GM12878 (cell line): ENCODE data around the gene BSCL2. TPM values are rescaled to one million over a fixed set of nuclear protein-coding genes. Genes with fewer than 3 reads are reported as not detected.

ENCODE experiments used
- ATAC-seq: fragments of 200-7000 bp; cut with Tn5 transposase; 3 replicates; pipeline ENCODE4 v1.9.1; 2020; ENCODE audit warnings: mild to moderate bottlenecking, moderate library complexity
- BruUV-seq: library from RNA; stranded (reverse); fragments of 400-500 nt; replicated peaks from 2 replicates; lab custom pipeline; 2021; lab: Mats Ljungman, UMichigan
- CTCF ChIA-PET: fragments of 300-600 bp; sonication (Branson Sonifier 250); formaldehyde crosslinking; extraction: SDS; loops from one replicate; lab custom pipeline; 2021; ENCODE audit warnings: inconsistent platforms; lab: Yijun Ruan, JAX
- POLR2A ChIA-PET: fragments of 350-600 bp; formaldehyde crosslinking; extraction: SDS; loops from one replicate; lab custom pipeline; 2021; ENCODE audit warnings: inconsistent platforms; lab: Charles Lee
- RAD21 ChIA-PET: fragments of 300-600 bp; sonication (Branson Sonifier 250); formaldehyde crosslinking; loops from one replicate; lab custom pipeline; 2023; ENCODE audit warnings: antibody characterized with exemption; ENCODE audit not compliant: unreplicated experiment; lab: Charles Lee
- SMC1A ChIA-PET: fragments of 300-600 bp; sonication (Branson Sonifier 250); formaldehyde crosslinking; loops from one replicate; lab custom pipeline; 2023; ENCODE audit not compliant: unreplicated experiment, uncharacterized antibody; lab: Charles Lee
- DNase-seq: peaks from one replicate; pipeline ENCODE4 v3.0.0-alpha.2; 2011; ENCODE audit warnings: low read depth, low spot score
- FAIRE-seq: peaks from 3 replicates; lab custom pipeline; 2011; peaks lifted over from hg19 to GRCh38; lab: Jason Lieb, UNC
- H2AFZ ChIP-seq: 2 replicates; pipeline ENCODE4 v1.6.0; 2011; ENCODE audit warnings: low read depth, low read length, control low read depth; ENCODE audit not compliant: control insufficient read depth
- H3K27ac ChIP-seq: 2 replicates; pipeline ENCODE4 v1.5.1; 2011; ENCODE audit warnings: control low read depth; ENCODE audit not compliant: control insufficient read depth, insufficient read depth
- H3K27me3 ChIP-seq, 2 experiments: replicated peaks in 1 of 2; 2 replicates each; pipeline versions ENCODE4 v1.6.0 to v1.6.1; 2011; ENCODE audit warnings: low read length in 1 of 2; ENCODE audit not compliant: control insufficient read depth in 2 of 2, insufficient read depth in 2 of 2
- H3K36me3 ChIP-seq, 2 experiments: 2 replicates each; pipeline ENCODE4 v1.5.1; 2011; ENCODE audit warnings: low read length in 1 of 2; ENCODE audit not compliant: control insufficient read depth in 2 of 2, insufficient read depth in 2 of 2
- H3K4me1 ChIP-seq: 2 replicates; pipeline ENCODE4 v1.6.1; 2011; ENCODE audit warnings: mild to moderate bottlenecking, low read length, moderate library complexity, mixed read lengths; ENCODE audit not compliant: control insufficient read depth, insufficient read depth
- H3K4me2 ChIP-seq: 2 replicates; pipeline ENCODE4 v1.6.0; 2011; ENCODE audit warnings: control low read depth; ENCODE audit not compliant: control insufficient read depth, insufficient read depth
- H3K4me3 ChIP-seq: fragments of 200-600 bp; sonication (generic); 2 replicates; pipeline ENCODE4 v1.5.1; 2016
- H3K79me2 ChIP-seq: 2 replicates; pipeline ENCODE4 v1.6.0; 2011; ENCODE audit warnings: low read length; ENCODE audit not compliant: control insufficient read depth, insufficient read depth
- H3K9ac ChIP-seq: 2 replicates; pipeline ENCODE4 v1.8.0; 2011; ENCODE audit warnings: low read length, control low read depth, mixed read lengths; ENCODE audit not compliant: control insufficient read depth, insufficient read depth
- H3K9me3 ChIP-seq: replicated peaks from 3 replicates; pipeline ENCODE4 v1.5.1; 2011; ENCODE audit warnings: mild to moderate bottlenecking, low read length; ENCODE audit not compliant: control insufficient read depth, insufficient read depth
- H4K20me1 ChIP-seq: 2 replicates; pipeline ENCODE4 v1.6.0; 2011; ENCODE audit not compliant: control insufficient read depth, insufficient read depth
- BACH1 ChIP-seq: fragments of 450-650 bp; IDR thresholded peaks from 2 replicates; pipeline ENCODE4 v1.6.1; 2017; ENCODE audit warnings: mild to moderate bottlenecking, borderline replicate concordance
- BCL11A ChIP-seq: IDR thresholded peaks from 2 replicates; pipeline ENCODE4 v1.6.1; 2011; ENCODE audit warnings: low read depth, low read length
- CBX5 ChIP-seq: sonication (generic); IDR thresholded peaks from 2 replicates; pipeline ENCODE4 v1.6.1; 2016; ENCODE audit warnings: low read depth, moderate library complexity, mild to moderate bottlenecking, inconsistent platforms
- CEBPB ChIP-seq, 2 experiments: fragments of 150-350 bp in 1 of 2; IDR thresholded peaks; 2 replicates each; pipeline ENCODE4 v1.6.1; 2012 to 2014; ENCODE audit warnings: low read depth in 2 of 2, low read length in 2 of 2, borderline replicate concordance in 1 of 2, inconsistent platforms in 1 of 2
- EGR1 ChIP-seq, 2 experiments: IDR thresholded peaks; 1 replicate in 1 of 2; 2 replicates in 1 of 2; pipeline ENCODE4 v1.6.1; 2011 to 2012; ENCODE audit warnings: low read depth in 2 of 2, low read length in 2 of 2, borderline replicate concordance in 1 of 2, mild to moderate bottlenecking in 1 of 2, moderate library complexity in 1 of 2
- HDGF ChIP-seq: fragments of 450-650 bp; IDR thresholded peaks from 2 replicates; pipeline ENCODE4 v1.6.1; 2016; ENCODE audit warnings: antibody characterized with exemption
- RAD21 ChIP-seq: IDR thresholded peaks from 2 replicates; pipeline ENCODE4 v1.6.1; 2011; ENCODE audit warnings: mild to moderate bottlenecking, low read depth, low read length, moderate library complexity; ENCODE audit not compliant: insufficient read depth
- RB1 ChIP-seq: fragments of 450-650 bp; formaldehyde crosslinking; IDR thresholded peaks from 2 replicates; pipeline ENCODE4 v1.6.1; 2017; ENCODE audit warnings: mild to moderate bottlenecking, borderline replicate concordance
- SMC3 ChIP-seq: IDR thresholded peaks from 2 replicates; pipeline ENCODE4 v1.6.1; 2011; ENCODE audit warnings: low read length, improper control_type of control experiment, borderline replicate concordance
- YY1 ChIP-seq: IDR thresholded peaks from 2 replicates; pipeline ENCODE4 v1.6.1; 2011; ENCODE audit warnings: low read depth, mild to moderate bottlenecking, low read length
- WGBS: methylation state at CpG from one replicate; pipeline ENCODE4 v1.1.6; 2016; ENCODE audit warnings: low lambda C conversion rate; ENCODE audit not compliant: insufficient replicate concordance, insufficient coverage; ENCODE audit errors: missing lambda C conversion rate; 5-methylcytosine and 5-hydroxymethylcytosine counted together
- in situ Hi-C: fragments of 300-500 bp; cut with MboI; formaldehyde crosslinking; loops from 9 replicates; pipeline ENCODE4 v1.14.3; 2018; ENCODE audit warnings: mixed read lengths
- intact Hi-C: fragments of 100-400 bp; cut with micrococcal nuclease; formaldehyde crosslinking; loops from one replicate; pipeline ENCODE4 v1.14.2; 2022; ENCODE audit not compliant: unreplicated experiment
- polyA plus RNA-seq, 11 experiments: library from polyadenylated mRNA; depleted of rRNA in 4 of 11; unstranded in 6 of 11; stranded (reverse) in 5 of 11; fragments of >200 nt; fragmentation: Nextera tagmentation in 4 of 11; fragmentation: Illumina TruSeq in 1 of 11; extraction: Ambion mirVana in 4 of 11; extraction: Trizol in 1 of 11; gene quantifications; 1 replicate in 1 of 11; 2 replicates in 10 of 11; pipeline versions ENCODE4 v1.2.1 to v1.2.3, GENCODE V29; 2011 to 2016; ENCODE audit warnings: inconsistent platforms in 2 of 11, missing spikeins in 2 of 11, low read depth in 1 of 11
- total RNA-seq, 4 experiments: library from RNA; depleted of rRNA in 3 of 4; stranded (reverse); fragments of >200 nt in 3 of 4; fragmentation: Illumina TruSeq in 1 of 4; extraction: Trizol in 1 of 4; gene quantifications; 2 replicates each; pipeline versions ENCODE4 v1.2.1 to v1.2.3, GENCODE V29; 2013 to 2021
- TF ChIP-seq, protein P1 (sequence below), 3 experiments: IDR thresholded peaks in 2 of 3; conservative IDR thresholded peaks in 1 of 3; 2 replicates each; pipeline ENCODE4 v1.5.1; 2011; ENCODE audit warnings: low read depth in 3 of 3, low read length in 3 of 3, mild to moderate bottlenecking in 3 of 3, control low read depth in 2 of 3, moderate library complexity in 2 of 3, inconsistent platforms in 1 of 3, mixed read lengths in 1 of 3; ENCODE audit not compliant: control insufficient read depth in 2 of 3, insufficient read depth in 1 of 3; ENCODE audit errors: extremely low read depth in 1 of 3
- TF ChIP-seq, protein P2 (sequence below): fragments of 450-650 bp; IDR thresholded peaks from 2 replicates; pipeline ENCODE4 v1.6.1; 2018; ENCODE audit warnings: mild to moderate bottlenecking, low read depth, moderate library complexity; ENCODE audit not compliant: partially characterized antibody

Gene BSCL2
- total and polyA plus RNA-seq, 10 of the 15 experiments (the other 5 are each of a cell fraction or from before 2014, with no cell fraction given), result 12.3 to 57.9 (median 21.8) TPM

DNA sequence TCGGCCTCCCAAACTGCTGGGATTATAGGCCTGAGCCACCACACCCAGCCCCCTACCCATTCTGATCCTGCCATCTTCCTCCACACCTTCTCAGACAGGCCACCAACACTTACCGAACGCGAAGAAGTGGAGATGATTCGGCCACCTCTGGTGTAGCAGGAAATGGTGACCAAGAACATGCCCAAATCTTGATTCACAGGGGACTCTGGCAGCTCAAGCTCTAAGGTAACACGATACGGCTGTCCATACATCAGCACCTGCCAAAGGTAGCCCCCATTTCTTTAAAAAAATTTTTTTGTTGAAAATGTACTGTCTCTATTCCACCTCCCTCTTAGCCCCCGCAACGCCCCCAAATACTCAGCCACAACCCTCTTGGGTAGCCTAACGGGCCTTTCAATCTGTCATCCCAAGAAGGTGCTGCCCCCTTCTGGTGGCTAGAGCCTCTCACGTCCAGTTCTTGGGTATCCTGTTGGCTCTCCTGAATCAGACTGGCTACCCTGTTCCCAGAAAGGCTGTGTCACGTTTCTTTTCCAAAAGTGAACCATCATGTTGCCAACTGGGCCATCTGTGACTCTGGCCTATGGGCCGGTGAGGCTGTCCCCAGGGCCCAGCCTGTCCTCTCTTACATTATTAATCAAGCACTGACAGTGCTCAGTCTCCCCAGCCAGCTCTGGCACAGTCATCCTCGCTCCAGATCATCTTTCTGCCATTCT lies 12.6 kb downstream of the BSCL2 start:
- ATAC-seq, result peak; percentile 99
- intact Hi-C loops (loop anchor here (1.0 to 2.0 kb wide), 2 partner anchors 270 to 300 kb away; no protein-coding TSS in a partner anchor), in situ Hi-C loops (loop anchor here (5.0 to 10.0 kb wide), 2 partner anchors 270 to 297 kb away; no protein-coding TSS in a partner anchor)
- WGBS, result 15% methylated on average over 14 of the region's 14 CpGs
- TF ChIP-seq, protein P1, sequence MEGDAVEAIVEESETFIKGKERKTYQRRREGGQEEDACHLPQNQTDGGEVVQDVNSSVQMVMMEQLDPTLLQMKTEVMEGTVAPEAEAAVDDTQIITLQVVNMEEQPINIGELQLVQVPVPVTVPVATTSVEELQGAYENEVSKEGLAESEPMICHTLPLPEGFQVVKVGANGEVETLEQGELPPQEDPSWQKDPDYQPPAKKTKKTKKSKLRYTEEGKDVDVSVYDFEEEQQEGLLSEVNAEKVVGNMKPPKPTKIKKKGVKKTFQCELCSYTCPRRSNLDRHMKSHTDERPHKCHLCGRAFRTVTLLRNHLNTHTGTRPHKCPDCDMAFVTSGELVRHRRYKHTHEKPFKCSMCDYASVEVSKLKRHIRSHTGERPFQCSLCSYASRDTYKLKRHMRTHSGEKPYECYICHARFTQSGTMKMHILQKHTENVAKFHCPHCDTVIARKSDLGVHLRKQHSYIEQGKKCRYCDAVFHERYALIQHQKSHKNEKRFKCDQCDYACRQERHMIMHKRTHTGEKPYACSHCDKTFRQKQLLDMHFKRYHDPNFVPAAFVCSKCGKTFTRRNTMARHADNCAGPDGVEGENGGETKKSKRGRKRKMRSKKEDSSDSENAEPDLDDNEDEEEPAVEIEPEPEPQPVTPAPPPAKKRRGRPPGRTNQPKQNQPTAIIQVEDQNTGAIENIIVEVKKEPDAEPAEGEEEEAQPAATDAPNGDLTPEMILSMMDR (IDR thresholded peaks at IDR 0.05 in 2 of 3, conservative IDR thresholded peaks at IDR 0.05 in 1 of 3; ENCODE audit: control insufficient read depth in 2 of 3, extremely low read depth in 1 of 3, insufficient read depth in 1 of 3, low read depth in 3 of 3, low read length in 3 of 3), result peak; percentile 79 to 86 (median 82)
- TF ChIP-seq BACH1 (0 out of 2 replicates have a peak, but pooled peaks have one; percentile 40), YY1 (peak; percentile 77), SMC3 (peak; percentile 73; the same call in 1 of the 2 replicates), CBX5 (no peak), EGR1 (IDR thresholded peaks at IDR 0.05; ENCODE audit: borderline replicate concordance in 1 of 2, low read depth in 2 of 2, low read length in 2 of 2) (0 out of 3 replicates have a peak, but pooled peaks of 1 of the 2 experiments have one; percentile 40), RB1 (0 out of 2 replicates have a peak, but pooled peaks have one; percentile 23), BCL11A (no peak), HDGF (peak; percentile 16; the same call in 1 of the 2 replicates), CEBPB (IDR thresholded peaks at IDR 0.05; ENCODE audit: borderline replicate concordance in 1 of 2, low read depth in 2 of 2, low read length in 2 of 2) (no peak), RAD21 (peak; percentile 83)
- TF ChIP-seq, protein P2, sequence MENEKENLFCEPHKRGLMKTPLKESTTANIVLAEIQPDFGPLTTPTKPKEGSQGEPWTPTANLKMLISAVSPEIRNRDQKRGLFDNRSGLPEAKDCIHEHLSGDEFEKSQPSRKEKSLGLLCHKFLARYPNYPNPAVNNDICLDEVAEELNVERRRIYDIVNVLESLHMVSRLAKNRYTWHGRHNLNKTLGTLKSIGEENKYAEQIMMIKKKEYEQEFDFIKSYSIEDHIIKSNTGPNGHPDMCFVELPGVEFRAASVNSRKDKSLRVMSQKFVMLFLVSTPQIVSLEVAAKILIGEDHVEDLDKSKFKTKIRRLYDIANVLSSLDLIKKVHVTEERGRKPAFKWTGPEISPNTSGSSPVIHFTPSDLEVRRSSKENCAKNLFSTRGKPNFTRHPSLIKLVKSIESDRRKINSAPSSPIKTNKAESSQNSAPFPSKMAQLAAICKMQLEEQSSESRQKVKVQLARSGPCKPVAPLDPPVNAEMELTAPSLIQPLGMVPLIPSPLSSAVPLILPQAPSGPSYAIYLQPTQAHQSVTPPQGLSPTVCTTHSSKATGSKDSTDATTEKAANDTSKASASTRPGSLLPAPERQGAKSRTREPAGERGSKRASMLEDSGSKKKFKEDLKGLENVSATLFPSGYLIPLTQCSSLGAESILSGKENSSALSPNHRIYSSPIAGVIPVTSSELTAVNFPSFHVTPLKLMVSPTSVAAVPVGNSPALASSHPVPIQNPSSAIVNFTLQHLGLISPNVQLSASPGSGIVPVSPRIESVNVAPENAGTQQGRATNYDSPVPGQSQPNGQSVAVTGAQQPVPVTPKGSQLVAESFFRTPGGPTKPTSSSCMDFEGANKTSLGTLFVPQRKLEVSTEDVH, result no peak
- Histone ChIP-seq H3K27ac (no peak overlapping the region), H2AFZ (no peak overlapping the region), H3K9ac (no peak overlapping the region), H4K20me1 (no peaks in the 10 kb centered on the region), H3K4me1 (no peaks in the 10 kb centered on the region), H3K9me3 (no peaks in the 10 kb centered on the region), H3K27me3 (no peaks in the 10 kb centered on the region), H3K79me2 (no peaks in the 10 kb centered on the region), H3K36me3 (peaks cover 9% of the 10 kb centered on the region in 2 experiments; a peak in 3 of 4 replicates), H3K4me2 (no peak overlapping the region), H3K4me3 (no peak overlapping the region)
- RAD21 ChIA-PET, result interaction anchor here (0.5 to 3.2 kb wide), 13 partner anchors 15 to 300 kb away, joined by 3 to 18 read pairs (median 4); partner anchors contain the start of genes C11orf98, CSKMT, HNRNPUL2 and LBHD1
- DNase-seq, result no peak
- SMC1A ChIA-PET, result interaction anchor here (0.7 to 3.2 kb wide), 15 partner anchors 12 to 299 kb away, joined by 3 to 17 read pairs (median 3); partner anchors contain the start of genes GANAB and MTA2
- POLR2A ChIA-PET, result interaction anchor here (0.6 to 1.0 kb wide), 7 partner anchors 15 to 913 kb away, joined by 3 to 7 read pairs (median 3); partner anchors contain the start of genes B3GAT3, HNRNPUL2 and TTC9C
- CTCF ChIA-PET, result interaction anchor here (0.6 to 3.3 kb wide), 39 partner anchors 9 to 326 kb away, joined by 3 to 48 read pairs (median 4); partner anchors contain the start of genes B3GAT3, BSCL2, C11orf98 and CSKMT
- peak; percentile 88 for FAIRE-seq
- no TSS peak for BruUV-seq
